ENCODE data around the gene LRRC8B. TPM values are rescaled to one million over a fixed set of nuclear protein-coding genes. Genes with fewer than 3 reads are reported as not detected.
A peak's percentile ranks its signal among the peaks of the same experiment; 100 is the strongest.

LRRC8B gene
- total and polyA plus RNA-seq, 2 of the 8 experiments (the other 6 are each of a cell fraction or from before 2014, with no cell fraction given): 18.4 to 29.2 TPM

DNA sequence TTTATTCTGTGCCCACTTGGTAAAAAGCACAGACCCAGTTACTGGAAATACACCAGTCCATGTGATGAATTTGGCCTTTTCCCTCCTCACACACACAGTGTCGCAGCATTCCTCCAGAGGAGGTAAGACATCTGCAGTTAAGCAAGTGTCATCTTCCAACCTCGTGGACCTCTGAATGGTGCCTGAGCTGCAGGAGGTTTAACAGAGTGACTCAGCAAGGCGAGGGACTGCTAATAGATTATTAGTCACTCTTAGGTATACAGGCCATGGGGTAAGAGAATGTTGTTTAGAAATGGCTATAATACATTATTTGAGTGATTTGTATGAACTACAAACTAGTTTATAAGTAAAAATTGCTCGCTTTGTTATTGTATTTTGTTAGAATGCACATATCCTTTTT lies 8.6 kb upstream of the LRRC8B start:
- no peak overlapping the region for H2BK120ac ChIP-seq (replicated peaks; ENCODE audit: low read depth, low read length)
- H3K4me3 ChIP-seq (ENCODE audit: extremely low read depth in 1 of 4, insufficient read depth in 2 of 4, low read depth in 3 of 4, low read length in 4 of 4): no peak overlapping the region
- 0 out of 2 replicates have a peak, but pooled peaks have one; percentile 25 for TF ChIP-seq MAFK (IDR thresholded peaks at IDR 0.05; ENCODE audit: low read depth, low read length)
- TF ChIP-seq POU5F1 (IDR thresholded peaks at IDR 0.05; ENCODE audit: low read depth, low read length): no peak
- TF ChIP-seq GTF2F1 (IDR thresholded peaks at IDR 0.05; ENCODE audit: borderline replicate concordance, low read depth, low read length): no peak
- no peak for TF ChIP-seq TEAD4 (IDR thresholded peaks at IDR 0.05; ENCODE audit: low read depth, low read length)
- no peak for TF ChIP-seq EGR1 (IDR thresholded peaks at IDR 0.05; ENCODE audit: borderline replicate concordance, low read depth, low read length)
- no peak for TF ChIP-seq CREB1 (IDR thresholded peaks at IDR 0.05)
- TF ChIP-seq BACH1 (IDR thresholded peaks at IDR 0.05; ENCODE audit: low read length): peak; percentile 23; the same call in 1 of the 2 replicates
- TF ChIP-seq CHD2 (IDR thresholded peaks at IDR 0.05; ENCODE audit: low read length): no peak
- TF ChIP-seq YY1 (IDR thresholded peaks at IDR 0.05; ENCODE audit: low read depth, low read length): no peak
- H2AFZ ChIP-seq (ENCODE audit: low read length): no peak overlapping the region
- H2AK5ac ChIP-seq (ENCODE audit: low read depth, low read length): no peak overlapping the region
- ChIA-PET CTCF (ENCODE audit: partially characterized antibody) (interaction anchor here (1.6 kb wide), 1 partner anchor 246 kb away, joined by 3 read pairs; no protein-coding TSS in a partner anchor), POLR2A (ENCODE audit: partially characterized antibody) (no interaction called here)
- no peaks in the 10 kb centered on the region for H3K36me3 ChIP-seq (ENCODE audit: control insufficient read depth in 2 of 4, insufficient read depth in 4 of 4, low read length in 3 of 4)
- no peaks in the 10 kb centered on the region for H4K20me1 ChIP-seq (replicated peaks in 1 of 2; ENCODE audit: control insufficient read depth in 1 of 2, insufficient read depth in 2 of 2, low read length in 2 of 2)
- no peaks in the 10 kb centered on the region for H3K9me3 ChIP-seq (ENCODE audit: insufficient read depth in 2 of 2, low read depth in 1 of 2, low read length in 1 of 2)
- DNase-seq (ENCODE audit: low read depth in 1 of 2, low spot score in 2 of 2) (no peak), FAIRE-seq (no peak)
- H4K5ac ChIP-seq (ENCODE audit: insufficient read length, low read depth, low read length): no peak overlapping the region
- no peaks in the 10 kb centered on the region for H3K27me3 ChIP-seq (replicated peaks in 1 of 4; ENCODE audit: control insufficient read depth in 3 of 4, extremely low read depth in 1 of 4, insufficient read depth in 3 of 4, low read length in 3 of 4)
- no peak overlapping the region for H3K4ac ChIP-seq (replicated peaks; ENCODE audit: insufficient read length, low read depth, low read length)
- H3K4me1 ChIP-seq (replicated peaks in 1 of 4; ENCODE audit: control insufficient read depth in 3 of 4, insufficient read depth in 4 of 4, low read length in 3 of 4): no peaks in the 10 kb centered on the region
- no peaks in the 10 kb centered on the region for H3K79me1 ChIP-seq (ENCODE audit: low read depth, low read length)
- H2BK5ac ChIP-seq (ENCODE audit: low read depth, low read length): no peak overlapping the region
- no peak overlapping the region for H2BK20ac ChIP-seq (ENCODE audit: low read length)
- H3K56ac ChIP-seq (replicated peaks; ENCODE audit: insufficient read length, low read depth, low read length): no peak overlapping the region
- H3K79me2 ChIP-seq (ENCODE audit: control insufficient read depth in 1 of 2, insufficient read depth in 2 of 2, low read length in 2 of 2): no peaks in the 10 kb centered on the region
- no peak overlapping the region for H3K14ac ChIP-seq (ENCODE audit: insufficient read length)
- no peak overlapping the region for H3K23ac ChIP-seq (ENCODE audit: insufficient read length)
- H4K91ac ChIP-seq (replicated peaks; ENCODE audit: insufficient read length, low read length): no peak overlapping the region
- H2BK15ac ChIP-seq (ENCODE audit: low read length): no peak overlapping the region
- no peak overlapping the region for H4K8ac ChIP-seq (ENCODE audit: extremely low read depth, insufficient read depth, low read length)
- no peaks in the 10 kb centered on the region for H3K23me2 ChIP-seq (ENCODE audit: low read depth, low read length)
- H3K9ac ChIP-seq (replicated peaks in 1 of 4; ENCODE audit: extremely low read depth in 1 of 4, low read depth in 3 of 4, low read length in 3 of 4): no peak overlapping the region
- no peak overlapping the region for H3K4me2 ChIP-seq (ENCODE audit: insufficient read depth in 1 of 2, low read depth in 2 of 2, low read length in 2 of 2)
- no peak overlapping the region for H2BK12ac ChIP-seq (ENCODE audit: low read depth, low read length)
- no peak overlapping the region for H3K27ac ChIP-seq (ENCODE audit: low read depth, low read length)
- 73% methylated on average over 4 of the region's 4 CpGs; no CpG with 5 or more reads in 1 of the 2 experiments for WGBS, 2 experiments (ENCODE audit: extremely low coverage in 1 of 2, insufficient coverage in 1 of 2, insufficient read length in 1 of 2, insufficient replicate concordance in 2 of 2, low coverage in 1 of 2, low lambda C conversion rate in 2 of 2, missing lambda C conversion rate in 1 of 2)
- no peak overlapping the region for H3K18ac ChIP-seq (ENCODE audit: extremely low read depth, low read length)

Measured in H1 (cell line).